NB4 (cell line): Measurements from ENCODE around the gene SLC25A4.

Source experiments
- DNase-seq: peaks from one replicate; pipeline ENCODE4 v3.0.0; 2010; ENCODE audit warnings: low read depth
- H3K4me3 ChIP-seq: one replicate; pipeline ENCODE4 v1.5.1; 2011; ENCODE audit warnings: mild to moderate bottlenecking, low read depth, low read length, moderate library complexity
- MYC ChIP-seq: IDR thresholded peaks from 2 replicates; pipeline ENCODE4 v1.6.1; 2011; ENCODE audit warnings: low read depth, low read length
- POLR2A ChIP-seq: IDR thresholded peaks from 2 replicates; pipeline ENCODE4 v1.6.1; 2011; ENCODE audit warnings: mild to moderate bottlenecking; ENCODE audit not compliant: insufficient read length; ENCODE audit errors: extremely low read depth
- TF ChIP-seq, protein P1 (sequence below): IDR thresholded peaks from 2 replicates; pipeline ENCODE4 v1.6.1; 2011; ENCODE audit warnings: low read depth, low read length
- TF ChIP-seq, protein P2 (sequence below): IDR thresholded peaks from one replicate; pipeline ENCODE4 v1.5.1; 2012; ENCODE audit warnings: low read depth, low read length

SLC25A4 gene

DNA sequence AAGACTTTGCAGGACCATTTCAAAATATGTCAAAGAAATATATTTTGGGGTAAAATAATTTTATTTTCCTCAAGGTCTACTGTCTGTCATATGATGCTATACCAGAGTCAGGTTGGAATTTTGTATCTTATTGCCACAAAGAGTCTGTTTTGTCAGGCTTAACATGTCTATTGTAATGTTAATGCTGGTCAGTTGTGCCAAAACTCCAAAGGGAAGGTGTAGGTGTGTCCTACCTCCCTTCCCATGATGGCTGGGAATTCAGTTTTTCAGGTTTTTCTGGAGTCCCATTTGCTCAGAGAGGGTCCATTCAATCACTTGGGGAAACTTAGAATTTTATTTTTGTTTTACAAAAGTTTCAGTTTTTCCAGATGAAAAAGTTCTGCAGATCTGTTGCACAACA lies 33.3 kb upstream of the SLC25A4 start:
- no peak for DNase-seq
- no peak for TF ChIP-seq POLR2A
- TF ChIP-seq MYC, result no peak
- TF ChIP-seq, protein P1, sequence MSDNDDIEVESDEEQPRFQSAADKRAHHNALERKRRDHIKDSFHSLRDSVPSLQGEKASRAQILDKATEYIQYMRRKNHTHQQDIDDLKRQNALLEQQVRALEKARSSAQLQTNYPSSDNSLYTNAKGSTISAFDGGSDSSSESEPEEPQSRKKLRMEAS, result no peak
- TF ChIP-seq, protein P2, sequence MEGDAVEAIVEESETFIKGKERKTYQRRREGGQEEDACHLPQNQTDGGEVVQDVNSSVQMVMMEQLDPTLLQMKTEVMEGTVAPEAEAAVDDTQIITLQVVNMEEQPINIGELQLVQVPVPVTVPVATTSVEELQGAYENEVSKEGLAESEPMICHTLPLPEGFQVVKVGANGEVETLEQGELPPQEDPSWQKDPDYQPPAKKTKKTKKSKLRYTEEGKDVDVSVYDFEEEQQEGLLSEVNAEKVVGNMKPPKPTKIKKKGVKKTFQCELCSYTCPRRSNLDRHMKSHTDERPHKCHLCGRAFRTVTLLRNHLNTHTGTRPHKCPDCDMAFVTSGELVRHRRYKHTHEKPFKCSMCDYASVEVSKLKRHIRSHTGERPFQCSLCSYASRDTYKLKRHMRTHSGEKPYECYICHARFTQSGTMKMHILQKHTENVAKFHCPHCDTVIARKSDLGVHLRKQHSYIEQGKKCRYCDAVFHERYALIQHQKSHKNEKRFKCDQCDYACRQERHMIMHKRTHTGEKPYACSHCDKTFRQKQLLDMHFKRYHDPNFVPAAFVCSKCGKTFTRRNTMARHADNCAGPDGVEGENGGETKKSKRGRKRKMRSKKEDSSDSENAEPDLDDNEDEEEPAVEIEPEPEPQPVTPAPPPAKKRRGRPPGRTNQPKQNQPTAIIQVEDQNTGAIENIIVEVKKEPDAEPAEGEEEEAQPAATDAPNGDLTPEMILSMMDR, result no peak
- H3K4me3 ChIP-seq, result no peak overlapping the region

DNA sequence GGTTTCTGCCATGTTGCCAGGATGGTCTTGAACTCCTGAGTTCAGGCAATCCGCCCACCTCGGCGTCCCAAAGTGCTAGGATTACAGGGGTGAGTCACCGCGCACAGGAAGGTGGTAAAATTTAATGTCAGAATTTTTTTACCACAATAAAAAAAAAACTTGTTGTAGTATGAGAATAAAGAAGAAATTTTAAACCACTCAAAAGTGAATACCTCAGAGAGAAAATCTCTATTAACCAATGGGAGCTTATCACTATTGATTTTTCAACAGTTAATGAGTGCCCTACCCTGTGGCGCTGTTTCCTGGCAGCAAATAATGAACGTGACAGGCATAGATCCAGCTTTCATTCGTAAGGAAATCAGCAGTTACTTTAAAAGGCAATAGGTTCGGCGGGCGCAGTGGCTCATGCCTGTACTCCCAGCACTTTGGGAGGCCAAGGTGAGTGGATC lies 32.7 kb upstream of the SLC25A4 start:
- TF ChIP-seq, protein P1, result no peak
- no peak for TF ChIP-seq MYC
- TF ChIP-seq, protein P2, result no peak
- TF ChIP-seq POLR2A, result no peak
- no peak for DNase-seq
- H3K4me3 ChIP-seq, result no peak overlapping the region

DNA sequence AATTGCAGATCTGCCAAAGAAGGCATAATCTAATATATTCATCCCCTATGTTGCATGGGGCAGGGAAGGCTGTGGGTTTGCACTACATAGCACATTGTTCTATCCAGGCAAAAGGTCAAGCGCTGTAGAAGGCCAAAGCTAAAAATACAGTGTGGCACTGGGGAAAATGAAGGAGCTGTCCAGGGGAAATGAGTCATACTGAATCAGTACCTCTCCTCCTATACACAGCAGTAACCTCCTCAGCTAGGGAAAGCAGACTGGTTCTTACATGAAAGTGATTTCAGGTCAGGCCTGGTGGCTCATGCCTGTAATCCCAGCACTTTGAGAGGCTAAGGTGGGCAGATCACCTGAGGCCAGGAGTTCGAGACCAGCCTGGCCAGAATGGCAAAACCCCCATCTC lies 31.0 kb upstream of the SLC25A4 start:
- TF ChIP-seq, protein P1, result no peak
- TF ChIP-seq MYC, result no peak
- TF ChIP-seq, protein P2, result no peak
- TF ChIP-seq POLR2A, result no peak
- H3K4me3 ChIP-seq, result no peak overlapping the region
- DNase-seq, result peak; percentile 78

DNA sequence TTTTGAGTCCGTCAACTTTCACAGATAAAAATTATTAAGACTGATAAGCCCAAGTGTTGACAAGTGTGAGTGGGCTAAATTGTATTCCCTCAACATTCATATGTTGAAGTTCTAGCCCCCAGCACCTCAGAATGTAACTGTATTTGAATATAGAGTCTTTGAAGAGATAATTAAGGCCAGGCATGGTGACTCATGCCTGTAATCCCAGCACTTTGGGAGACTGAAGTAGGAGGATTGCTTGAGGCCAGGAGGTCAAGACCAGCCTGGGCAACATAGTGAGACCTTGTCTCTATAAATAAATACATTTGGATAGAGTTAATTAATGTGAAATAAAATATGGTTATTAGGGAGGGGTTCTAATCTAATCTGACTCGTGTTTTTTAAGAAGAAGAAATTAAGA lies 29.7 kb upstream of the SLC25A4 start:
- no peak for TF ChIP-seq POLR2A
- TF ChIP-seq, protein P1, result no peak
- TF ChIP-seq, protein P2, result no peak
- no peak for TF ChIP-seq MYC
- no peak for DNase-seq

DNA sequence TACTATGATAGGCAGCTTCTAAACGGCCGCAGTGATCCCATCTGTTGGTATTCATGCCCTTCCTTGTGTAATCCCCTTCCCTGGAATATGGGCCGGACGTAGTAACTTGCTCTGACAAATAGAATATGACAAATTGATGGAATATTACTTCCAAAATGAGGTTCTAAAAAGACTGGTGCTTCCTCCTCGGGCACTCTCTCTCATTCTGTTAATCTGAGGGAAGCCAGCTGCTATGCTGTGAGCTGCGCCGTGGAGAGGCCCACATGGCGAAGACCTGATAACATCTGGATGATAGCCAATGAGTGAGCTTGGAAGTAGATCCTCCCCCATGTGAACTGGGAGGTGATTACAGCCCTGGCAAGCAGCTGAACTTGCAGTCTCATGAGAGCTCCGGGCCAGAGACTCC lies 27.2 kb upstream of the SLC25A4 start:
- no peak overlapping the region for H3K4me3 ChIP-seq
- TF ChIP-seq POLR2A, result no peak
- TF ChIP-seq MYC, result no peak
- TF ChIP-seq, protein P2, result no peak
- TF ChIP-seq, protein P1, result no peak
- peak; percentile 66 for DNase-seq

More for the DNA sequence above, 29.7 kb upstream of the SLC25A4 start:
- no peak overlapping the region for H3K4me3 ChIP-seq
